K562 (cell line): ENCODE results near the gene TMEM120A. TPM values are rescaled to one million over a fixed set of nuclear protein-coding genes. Genes with fewer than 3 reads are reported as not detected.

Source experiments
- ATAC-seq: fragments of 200-7000 bp; cut with Tn5 transposase; 3 replicates; pipeline ENCODE4 v1.9.1; 2020; ENCODE audit warnings: moderate library complexity
- BruUV-seq: library from RNA; stranded (reverse); fragments of 400-500 nt; replicated peaks from 2 replicates; lab custom pipeline; 2021; lab: Mats Ljungman, UMichigan
- CTCF ChIA-PET: fragments of 300-600 bp; formaldehyde crosslinking; extraction: SDS; loops from one replicate; lab custom pipeline; 2021; ENCODE audit warnings: low intra/inter-chr PET ratio; lab: Yijun Ruan, JAX
- POLR2A ChIA-PET: fragments of 300-600, 350-650 bp; sonication (Branson Sonifier 250); formaldehyde crosslinking; extraction: SDS; loops from one replicate; lab custom pipeline; 2021; ENCODE audit warnings: antibody characterized with exemption, inconsistent platforms; lab: Yijun Ruan, JAX
- DNase-seq, 4 experiments: peaks; one replicate each; pipeline versions ENCODE4 v3.0.0 to v3.0.0-alpha.2; 2011 to 2018; ENCODE audit warnings: low spot score in 3 of 4, mixed read lengths in 3 of 4; ENCODE audit errors: extremely low read depth in 1 of 4
- FAIRE-seq: peaks from 2 replicates; lab custom pipeline; 2011; peaks lifted over from hg19 to GRCh38; lab: Jason Lieb, UNC
- H2AFZ ChIP-seq: 2 replicates; pipeline ENCODE4 v1.6.0; 2011; ENCODE audit warnings: low read depth, low read length, control low read depth, inconsistent platforms
- H3K27ac ChIP-seq: fragments of 200-600 bp; 3 replicates; pipeline ENCODE4 v1.8.0; 2011; ENCODE audit warnings: low read depth, mild to moderate bottlenecking, control low read depth, inconsistent platforms, low read length, moderate library complexity, mixed read lengths; ENCODE audit errors: extremely low read depth
- H3K27me3 ChIP-seq, 2 experiments: fragments of 300-600 bp in 1 of 2; 2 replicates in 1 of 2; 3 replicates in 1 of 2; pipeline versions ENCODE4 v1.6.0 to v1.8.0; 2011; ENCODE audit warnings: inconsistent platforms in 2 of 2, low read length in 2 of 2, mild to moderate bottlenecking in 1 of 2, mixed read lengths in 1 of 2, moderate library complexity in 1 of 2; ENCODE audit not compliant: control insufficient read depth in 2 of 2, insufficient read depth in 2 of 2
- H3K36me3 ChIP-seq: fragments of 300-600 bp; 3 replicates; pipeline ENCODE4 v1.8.0; 2011; ENCODE audit warnings: mild to moderate bottlenecking, low read length, inconsistent platforms; ENCODE audit not compliant: control insufficient read depth, insufficient read depth
- H3K4me1 ChIP-seq, 2 experiments: fragments of 200-600 bp in 1 of 2; replicated peaks in 1 of 2; 2 replicates in 1 of 2; 3 replicates in 1 of 2; pipeline versions ENCODE4 v1.5.1 to v1.8.0; 2011; ENCODE audit warnings: inconsistent platforms in 2 of 2, low read length in 2 of 2, mild to moderate bottlenecking in 1 of 2, mixed read lengths in 1 of 2, moderate library complexity in 1 of 2; ENCODE audit not compliant: control insufficient read depth in 2 of 2, insufficient read depth in 2 of 2
- H3K4me2 ChIP-seq: 2 replicates; pipeline ENCODE4 v1.6.1; 2011; ENCODE audit warnings: low read length, control low read depth, inconsistent platforms, mixed read lengths; ENCODE audit not compliant: insufficient read depth
- H3K4me3 ChIP-seq: fragments of 200-600 bp; sonication (generic), shearing (Covaris generic); 2 replicates; pipeline ENCODE4 v1.5.1; 2016; ENCODE audit warnings: control low read depth, inconsistent platforms
- H3K79me2 ChIP-seq: fragments of 200-600 bp; 3 replicates; pipeline ENCODE4 v1.8.0; 2011; ENCODE audit warnings: low read length, inconsistent platforms; ENCODE audit not compliant: control insufficient read depth, insufficient read depth
- H3K9ac ChIP-seq, 2 experiments: 2 replicates each; pipeline versions ENCODE4 v1.6.0 to v1.6.1; 2011; ENCODE audit warnings: low read depth in 2 of 2, low read length in 2 of 2, control low read depth in 1 of 2, inconsistent platforms in 1 of 2, mild to moderate bottlenecking in 1 of 2, mixed read lengths in 1 of 2; ENCODE audit not compliant: insufficient read depth in 1 of 2
- H3K9me1 ChIP-seq: one replicate; pipeline ENCODE4 v1.6.0; 2011; ENCODE audit warnings: inconsistent platforms, mild to moderate bottlenecking, low read length, moderate library complexity; ENCODE audit not compliant: control insufficient read depth, insufficient read depth
- H3K9me3 ChIP-seq: replicated peaks from 2 replicates; pipeline ENCODE4 v1.5.1; 2011; ENCODE audit warnings: low read depth, low read length, inconsistent platforms; ENCODE audit not compliant: control insufficient read depth, insufficient read depth
- H4K20me1 ChIP-seq: replicated peaks from 2 replicates; pipeline ENCODE4 v1.6.1; 2011; ENCODE audit warnings: low read length, inconsistent platforms, mixed read lengths; ENCODE audit not compliant: control insufficient read depth, insufficient read depth
- GTF2F1 ChIP-seq: IDR thresholded peaks from 2 replicates; pipeline ENCODE4 v1.6.1; 2011; ENCODE audit warnings: low read depth, low read length, improper control_type of control experiment
- MCM3 ChIP-seq: fragments of 450-650 bp; IDR thresholded peaks from 2 replicates; pipeline ENCODE4 v1.6.1; 2016
- MEF2A ChIP-seq: IDR thresholded peaks from 2 replicates; pipeline ENCODE4 v1.6.1; 2011; ENCODE audit warnings: low read depth, mild to moderate bottlenecking, low read length, moderate library complexity; ENCODE audit not compliant: control insufficient read depth
- MIER1 ChIP-seq: fragments of 450-650 bp; IDR thresholded peaks from 2 replicates; pipeline ENCODE4 v1.6.1; 2016; ENCODE audit warnings: antibody characterized with exemption, mild to moderate bottlenecking, low read depth
- MLLT1 ChIP-seq, 2 experiments: fragments of 450-650 bp; IDR thresholded peaks; 2 replicates each; pipeline ENCODE4 v1.6.1; 2016
- NCOA4 ChIP-seq: fragments of 450-650 bp; IDR thresholded peaks from 2 replicates; pipeline ENCODE4 v1.6.1; 2018; ENCODE audit warnings: mild to moderate bottlenecking; ENCODE audit not compliant: partially characterized antibody
- PRMT5 ChIP-seq: sonication (generic); formaldehyde crosslinking; IDR thresholded peaks from 2 replicates; pipeline ENCODE4 v1.5.0; 2020; ENCODE audit warnings: missing genetic modification reagents
- SIX5 ChIP-seq, 2 experiments: IDR thresholded peaks; 2 replicates each; pipeline ENCODE4 v1.6.1; 2011; ENCODE audit warnings: low read length in 2 of 2, borderline replicate concordance in 1 of 2, low read depth in 1 of 2, mild to moderate bottlenecking in 1 of 2, moderate library complexity in 1 of 2; ENCODE audit not compliant: insufficient read depth in 1 of 2
- SRSF7 ChIP-seq: fragments of 200-400 bp; formaldehyde crosslinking; optimal IDR thresholded peaks from 2 replicates; pipeline ENCODE3; 2017; ENCODE audit warnings: mild to moderate bottlenecking, low read depth, low read length
- TGIF2 ChIP-seq: sonication (generic); formaldehyde crosslinking; IDR thresholded peaks from 2 replicates; pipeline ENCODE4 v1.8.1; 2022; ENCODE audit warnings: mild to moderate bottlenecking, missing genetic modification reagents, moderate library complexity
- ZNF280B ChIP-seq: fragments of 250-450 bp; sonication (Bioruptor Pico); IDR thresholded peaks from 2 replicates; pipeline ENCODE4 v1.5.1; 2021; ENCODE audit warnings: mild to moderate bottlenecking
- ZNF436 ChIP-seq: fragments of 250-450, 450-650 bp; sonication (Bioruptor Pico); formaldehyde crosslinking; IDR thresholded peaks from 2 replicates; pipeline ENCODE4 v1.7.0; 2020; ENCODE audit warnings: mild to moderate bottlenecking
- ZNF740 ChIP-seq, 3 experiments: fragments of 200-800 bp in 1 of 3; sonication (Bioruptor generic) in 1 of 3; sonication (generic) in 1 of 3; formaldehyde crosslinking in 1 of 3; IDR thresholded peaks; 2 replicates each; pipeline versions ENCODE4 v1.6.1 to v1.8.0; 2016 to 2022; ENCODE audit warnings: mild to moderate bottlenecking in 2 of 3, missing compliant biosample characterization in 2 of 3, missing genetic modification characterization in 2 of 3, missing genetic modification reagents in 1 of 3
- ZNF764 ChIP-seq: fragments of 250-450 bp; sonication (Bioruptor Pico); IDR thresholded peaks from 2 replicates; pipeline ENCODE4 v1.4.0; 2020; ENCODE audit warnings: low read depth, mild to moderate bottlenecking, moderate library complexity
- ZNF830 ChIP-seq: fragments of 250-450 bp; sonication (Bioruptor Pico); IDR thresholded peaks from 2 replicates; pipeline ENCODE4 v1.5.0; 2021; ENCODE audit warnings: mild to moderate bottlenecking
- WGBS: fragments of 100-300 bp; shearing (Covaris generic); methylation state at CpG from one replicate; pipeline ENCODE4 v1.1.6; 2016; ENCODE audit warnings: low coverage, mixed read lengths; ENCODE audit not compliant: insufficient coverage; ENCODE audit errors: missing lambda C conversion rate; 5-methylcytosine and 5-hydroxymethylcytosine counted together
- in situ Hi-C: fragments of 300-500 bp; cut with MboI; formaldehyde crosslinking; loops from 4 replicates; pipeline ENCODE4 v1.15.0; 2018; ENCODE audit warnings: inconsistent platforms, mixed read lengths
- intact Hi-C: fragments of 100-400 bp; cut with micrococcal nuclease; formaldehyde crosslinking; loops from 2 replicates; pipeline ENCODE4 v1.14.2; 2022
- polyA plus RNA-seq, 8 experiments: library from polyadenylated mRNA; depleted of rRNA in 4 of 8; stranded (reverse) in 5 of 8; unstranded in 3 of 8; fragments of >200 nt; fragmentation: Nextera tagmentation in 2 of 8; fragmentation: Illumina TruSeq in 1 of 8; extraction: Ambion mirVana in 2 of 8; extraction: Trizol in 1 of 8; gene quantifications; 2 replicates each; pipeline versions ENCODE4 v1.2.1 to v1.2.3, GENCODE V29; 2011 to 2014; ENCODE audit warnings: inconsistent platforms in 1 of 8, missing spikeins in 1 of 8
- total RNA-seq, 7 experiments: library from RNA; depleted of rRNA in 6 of 7; stranded (reverse); fragments of >200 nt in 6 of 7; fragmentation: Illumina TruSeq in 2 of 7; extraction: Trizol in 2 of 7; gene quantifications; 2 replicates each; pipeline versions ENCODE4 v1.2.1 to v1.2.3, GENCODE V29; 2011 to 2021; ENCODE audit warnings: low replicate concordance in 1 of 7
- TF ChIP-seq, protein P1 (sequence below): sonication (generic); formaldehyde crosslinking; IDR thresholded peaks from 2 replicates; pipeline ENCODE4 v1.8.0; 2022; ENCODE audit warnings: mild to moderate bottlenecking, missing genetic modification reagents
- TF ChIP-seq, protein P2 (sequence below): fragments of 450-650 bp; formaldehyde crosslinking; IDR thresholded peaks from 2 replicates; pipeline ENCODE4 v1.4.0; 2022; ENCODE audit warnings: mild to moderate bottlenecking, moderate library complexity

TMEM120A gene
- total and polyA plus RNA-seq, 9 of the 15 experiments (the other 6 are each of a cell fraction or from before 2014, with no cell fraction given) = 2.3 to 90.2 (median 22.9) TPM

GRCh38 chr7:75985518-75986146, 8.8 kb downstream of the TMEM120A start:
- in situ Hi-C loops = no loop called here
- Histone ChIP-seq H4K20me1 (peaks cover 3% of the 10 kb centered on the region; the same call in 1 of the 2 replicates), H3K27ac (no peak overlapping the region), H3K9me1 (peaks cover 4% of the 10 kb centered on the region), H3K36me3 (peaks cover 77% of the 10 kb centered on the region; the same call in 2 of the 3 replicates), H3K4me3 (no peak overlapping the region), H3K4me1 (peaks cover 13 to 69% of the 10 kb centered on the region in 2 experiments; a peak in 4 of 5 replicates), H3K79me2 (no peaks in the 10 kb centered on the region; the same call in 2 of the 3 replicates), H2AFZ (no peak overlapping the region), H3K9ac (no peak overlapping the region), H3K4me2 (no peak overlapping the region), H3K27me3 (no peaks in the 10 kb centered on the region), H3K9me3 (no peaks in the 10 kb centered on the region)
- ATAC-seq = peak; percentile 47
- WGBS = 79% methylated on average over 26 of the region's 41 CpGs
- peak in 2 of 4 experiments; percentile 55 to 58 for DNase-seq
- POLR2A ChIA-PET = no interaction called here
- BruUV-seq = no TSS peak
- CTCF ChIA-PET = no interaction called here
- FAIRE-seq = no peak
- intact Hi-C loops = no loop called here
- no peak for TF ChIP-seq GTF2F1
- no peak for TF ChIP-seq MCM3
- TF ChIP-seq TGIF2 (CRISPR knock-in tag) = no peak
- TF ChIP-seq, protein P1, sequence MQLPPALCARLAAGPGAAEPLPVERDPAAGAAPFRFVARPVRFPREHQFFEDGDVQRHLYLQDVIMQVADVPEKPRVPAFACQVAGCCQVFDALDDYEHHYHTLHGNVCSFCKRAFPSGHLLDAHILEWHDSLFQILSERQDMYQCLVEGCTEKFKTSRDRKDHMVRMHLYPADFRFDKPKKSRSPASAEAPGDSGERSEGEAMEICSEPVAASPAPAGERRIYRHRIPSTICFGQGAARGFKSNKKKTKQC = no peak
- TF ChIP-seq SIX5 (IDR thresholded peaks at IDR 0.05; ENCODE audit: borderline replicate concordance in 1 of 2, insufficient read depth in 1 of 2, low read depth in 1 of 2, low read length in 2 of 2) = no peak
- no peak for TF ChIP-seq ZNF764 (CRISPR knock-in tag)
- TF ChIP-seq ZNF740 (CRISPR knock-in tag; IDR thresholded peaks at IDR 0.05) = no peak
- no peak for TF ChIP-seq ZNF740 (tag; IDR thresholded peaks at IDR 0.05)
- no peak for TF ChIP-seq SRSF7
- no peak for TF ChIP-seq MLLT1 (IDR thresholded peaks at IDR 0.05)
- TF ChIP-seq PRMT5 (CRISPR knock-in tag) = no peak
- no peak for TF ChIP-seq NCOA4
- TF ChIP-seq MIER1 = no peak
- no peak for TF ChIP-seq ZNF436 (CRISPR knock-in tag)
- TF ChIP-seq ZNF280B (CRISPR knock-in tag) = no peak
- no peak for TF ChIP-seq MEF2A
- TF ChIP-seq ZNF830 = no peak
- TF ChIP-seq, protein P2, sequence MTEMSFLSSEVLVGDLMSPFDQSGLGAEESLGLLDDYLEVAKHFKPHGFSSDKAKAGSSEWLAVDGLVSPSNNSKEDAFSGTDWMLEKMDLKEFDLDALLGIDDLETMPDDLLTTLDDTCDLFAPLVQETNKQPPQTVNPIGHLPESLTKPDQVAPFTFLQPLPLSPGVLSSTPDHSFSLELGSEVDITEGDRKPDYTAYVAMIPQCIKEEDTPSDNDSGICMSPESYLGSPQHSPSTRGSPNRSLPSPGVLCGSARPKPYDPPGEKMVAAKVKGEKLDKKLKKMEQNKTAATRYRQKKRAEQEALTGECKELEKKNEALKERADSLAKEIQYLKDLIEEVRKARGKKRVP (CRISPR knock-in tag) = no peak
